WTC11 (cell line): ENCODE measurements around the gene RTF1.

ENCODE experiments used
- CREB1 ChIP-seq: sonication (generic); formaldehyde crosslinking; IDR thresholded peaks from 2 replicates; pipeline ENCODE4 v1.8.0; 2023; ENCODE audit warnings: mild to moderate bottlenecking, missing genetic modification reagents
- ETV6 ChIP-seq: sonication (generic); formaldehyde crosslinking; IDR thresholded peaks from 2 replicates; pipeline ENCODE4 v1.8.1; 2022; ENCODE audit warnings: mild to moderate bottlenecking, missing genetic modification reagents
- FOXJ3 ChIP-seq: sonication (generic); formaldehyde crosslinking; IDR thresholded peaks from 2 replicates; pipeline ENCODE4 v1.9.0; 2021; ENCODE audit warnings: missing genetic modification reagents, mild to moderate bottlenecking, borderline replicate concordance
- JUN ChIP-seq: sonication (generic); formaldehyde crosslinking; IDR thresholded peaks from 2 replicates; pipeline ENCODE4 v1.8.0; 2023; ENCODE audit warnings: mild to moderate bottlenecking, missing genetic modification reagents
- KAT7 ChIP-seq: sonication (generic); formaldehyde crosslinking; IDR thresholded peaks from 2 replicates; pipeline ENCODE4 v1.8.1; 2023; ENCODE audit warnings: missing genetic modification reagents, mild to moderate bottlenecking, borderline replicate concordance
- NFATC4 ChIP-seq: fragments of 250-450 bp; sonication (Bioruptor Pico); IDR thresholded peaks from 2 replicates; pipeline ENCODE4 v1.9.0; 2021; ENCODE audit warnings: mild to moderate bottlenecking
- NR3C1 ChIP-seq: sonication (generic); formaldehyde crosslinking; conservative IDR thresholded peaks from 2 replicates; pipeline ENCODE4 v1.8.1; 2023; ENCODE audit warnings: low read depth, mild to moderate bottlenecking, missing genetic modification reagents
- SMAD4 ChIP-seq: sonication (generic); formaldehyde crosslinking; IDR thresholded peaks from 2 replicates; pipeline ENCODE4 v1.8.0; 2022; ENCODE audit warnings: mild to moderate bottlenecking, missing genetic modification reagents
- TF ChIP-seq, protein P1 (sequence below): fragments of 200-600 bp; IDR thresholded peaks from 2 replicates; pipeline ENCODE4 v1.8.0; 2022; ENCODE audit warnings: antibody characterized with exemption
- TF ChIP-seq, protein P2 (sequence below): sonication (generic); formaldehyde crosslinking; IDR thresholded peaks from 2 replicates; pipeline ENCODE4 v1.8.1; 2023; ENCODE audit warnings: mild to moderate bottlenecking, missing genetic modification reagents, moderate library complexity
- TF ChIP-seq, protein P3 (sequence below): sonication (generic); formaldehyde crosslinking; IDR thresholded peaks from 2 replicates; pipeline ENCODE4 v1.8.0; 2022; ENCODE audit warnings: mild to moderate bottlenecking, missing genetic modification reagents
- TF ChIP-seq, protein P4 (sequence below): sonication (generic); formaldehyde crosslinking; IDR thresholded peaks from 2 replicates; pipeline ENCODE4 v1.8.1; 2023; ENCODE audit warnings: mild to moderate bottlenecking, missing genetic modification reagents
- TF ChIP-seq, protein P5 (sequence below): sonication (generic); formaldehyde crosslinking; IDR thresholded peaks from 2 replicates; pipeline ENCODE4 v1.8.1; 2022; ENCODE audit warnings: missing genetic modification reagents, borderline replicate concordance

DNA sequence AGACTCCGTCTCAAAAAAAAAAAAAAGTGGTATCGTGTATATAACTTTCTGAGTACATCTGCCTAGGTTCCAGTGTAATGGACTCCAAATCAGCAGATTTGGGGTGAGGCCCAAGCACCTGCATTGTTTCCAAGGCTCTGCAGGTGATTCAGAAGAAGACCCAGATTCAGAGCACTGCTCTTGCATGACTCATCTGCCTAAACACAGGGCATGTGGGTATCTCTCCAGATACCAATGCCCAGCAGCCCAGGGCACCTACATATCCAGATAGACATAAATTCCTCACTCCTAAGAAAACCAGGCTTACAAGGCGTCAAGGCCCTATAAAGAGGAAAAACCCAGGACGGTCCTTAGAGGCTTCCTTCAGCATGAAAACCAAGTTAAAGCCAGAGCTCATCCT, 38.9 kb upstream of the RTF1 start:
- TF ChIP-seq, protein P1, sequence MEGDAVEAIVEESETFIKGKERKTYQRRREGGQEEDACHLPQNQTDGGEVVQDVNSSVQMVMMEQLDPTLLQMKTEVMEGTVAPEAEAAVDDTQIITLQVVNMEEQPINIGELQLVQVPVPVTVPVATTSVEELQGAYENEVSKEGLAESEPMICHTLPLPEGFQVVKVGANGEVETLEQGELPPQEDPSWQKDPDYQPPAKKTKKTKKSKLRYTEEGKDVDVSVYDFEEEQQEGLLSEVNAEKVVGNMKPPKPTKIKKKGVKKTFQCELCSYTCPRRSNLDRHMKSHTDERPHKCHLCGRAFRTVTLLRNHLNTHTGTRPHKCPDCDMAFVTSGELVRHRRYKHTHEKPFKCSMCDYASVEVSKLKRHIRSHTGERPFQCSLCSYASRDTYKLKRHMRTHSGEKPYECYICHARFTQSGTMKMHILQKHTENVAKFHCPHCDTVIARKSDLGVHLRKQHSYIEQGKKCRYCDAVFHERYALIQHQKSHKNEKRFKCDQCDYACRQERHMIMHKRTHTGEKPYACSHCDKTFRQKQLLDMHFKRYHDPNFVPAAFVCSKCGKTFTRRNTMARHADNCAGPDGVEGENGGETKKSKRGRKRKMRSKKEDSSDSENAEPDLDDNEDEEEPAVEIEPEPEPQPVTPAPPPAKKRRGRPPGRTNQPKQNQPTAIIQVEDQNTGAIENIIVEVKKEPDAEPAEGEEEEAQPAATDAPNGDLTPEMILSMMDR: no peak
- no peak for TF ChIP-seq JUN (CRISPR knock-in tag)
- TF ChIP-seq, protein P2, sequence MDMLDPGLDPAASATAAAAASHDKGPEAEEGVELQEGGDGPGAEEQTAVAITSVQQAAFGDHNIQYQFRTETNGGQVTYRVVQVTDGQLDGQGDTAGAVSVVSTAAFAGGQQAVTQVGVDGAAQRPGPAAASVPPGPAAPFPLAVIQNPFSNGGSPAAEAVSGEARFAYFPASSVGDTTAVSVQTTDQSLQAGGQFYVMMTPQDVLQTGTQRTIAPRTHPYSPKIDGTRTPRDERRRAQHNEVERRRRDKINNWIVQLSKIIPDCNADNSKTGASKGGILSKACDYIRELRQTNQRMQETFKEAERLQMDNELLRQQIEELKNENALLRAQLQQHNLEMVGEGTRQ (CRISPR knock-in tag): no peak
- TF ChIP-seq CREB1 (CRISPR knock-in tag): no peak
- TF ChIP-seq SMAD4 (CRISPR knock-in tag): no peak
- TF ChIP-seq NFATC4 (CRISPR knock-in tag): no peak
- TF ChIP-seq KAT7 (CRISPR knock-in tag): no peak
- TF ChIP-seq, protein P3, sequence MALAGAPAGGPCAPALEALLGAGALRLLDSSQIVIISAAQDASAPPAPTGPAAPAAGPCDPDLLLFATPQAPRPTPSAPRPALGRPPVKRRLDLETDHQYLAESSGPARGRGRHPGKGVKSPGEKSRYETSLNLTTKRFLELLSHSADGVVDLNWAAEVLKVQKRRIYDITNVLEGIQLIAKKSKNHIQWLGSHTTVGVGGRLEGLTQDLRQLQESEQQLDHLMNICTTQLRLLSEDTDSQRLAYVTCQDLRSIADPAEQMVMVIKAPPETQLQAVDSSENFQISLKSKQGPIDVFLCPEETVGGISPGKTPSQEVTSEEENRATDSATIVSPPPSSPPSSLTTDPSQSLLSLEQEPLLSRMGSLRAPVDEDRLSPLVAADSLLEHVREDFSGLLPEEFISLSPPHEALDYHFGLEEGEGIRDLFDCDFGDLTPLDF (CRISPR knock-in tag): no peak
- no peak for TF ChIP-seq ETV6 (CRISPR knock-in tag)
- TF ChIP-seq, protein P4, sequence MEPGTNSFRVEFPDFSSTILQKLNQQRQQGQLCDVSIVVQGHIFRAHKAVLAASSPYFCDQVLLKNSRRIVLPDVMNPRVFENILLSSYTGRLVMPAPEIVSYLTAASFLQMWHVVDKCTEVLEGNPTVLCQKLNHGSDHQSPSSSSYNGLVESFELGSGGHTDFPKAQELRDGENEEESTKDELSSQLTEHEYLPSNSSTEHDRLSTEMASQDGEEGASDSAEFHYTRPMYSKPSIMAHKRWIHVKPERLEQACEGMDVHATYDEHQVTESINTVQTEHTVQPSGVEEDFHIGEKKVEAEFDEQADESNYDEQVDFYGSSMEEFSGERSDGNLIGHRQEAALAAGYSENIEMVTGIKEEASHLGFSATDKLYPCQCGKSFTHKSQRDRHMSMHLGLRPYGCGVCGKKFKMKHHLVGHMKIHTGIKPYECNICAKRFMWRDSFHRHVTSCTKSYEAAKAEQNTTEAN (CRISPR knock-in tag): no peak
- TF ChIP-seq NR3C1 (CRISPR knock-in tag): no peak
- TF ChIP-seq, protein P5, sequence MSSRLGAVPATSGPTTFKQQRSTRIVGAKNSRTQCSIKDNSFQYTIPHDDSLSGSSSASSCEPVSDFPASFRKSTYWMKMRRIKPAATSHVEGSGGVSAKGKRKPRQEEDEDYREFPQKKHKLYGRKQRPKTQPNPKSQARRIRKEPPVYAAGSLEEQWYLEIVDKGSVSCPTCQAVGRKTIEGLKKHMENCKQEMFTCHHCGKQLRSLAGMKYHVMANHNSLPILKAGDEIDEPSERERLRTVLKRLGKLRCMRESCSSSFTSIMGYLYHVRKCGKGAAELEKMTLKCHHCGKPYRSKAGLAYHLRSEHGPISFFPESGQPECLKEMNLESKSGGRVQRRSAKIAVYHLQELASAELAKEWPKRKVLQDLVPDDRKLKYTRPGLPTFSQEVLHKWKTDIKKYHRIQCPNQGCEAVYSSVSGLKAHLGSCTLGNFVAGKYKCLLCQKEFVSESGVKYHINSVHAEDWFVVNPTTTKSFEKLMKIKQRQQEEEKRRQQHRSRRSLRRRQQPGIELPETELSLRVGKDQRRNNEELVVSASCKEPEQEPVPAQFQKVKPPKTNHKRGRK (CRISPR knock-in tag): no peak
- TF ChIP-seq FOXJ3: no peak
